HG02610 (cell line): Measurements from ENCODE around the gene UIMC1.
"Not testable (repeated sequence)": the region's sequence is repeated elsewhere in the genome, so short reads cannot be mapped to it uniquely, and the experiment has no call there.

Source experiments
- ATAC-seq: cut with Tn5 transposase; IDR thresholded peaks from one replicate; pipeline ENCODE4 v1.9.1; 2021; ENCODE audit warnings: mild to moderate bottlenecking, moderate library complexity; ENCODE audit not compliant: unreplicated experiment

Gene UIMC1

GRCh38 chr5:177010153-177010552, 3.6 kb upstream of the UIMC1 start:
- no peak for ATAC-seq

DNA sequence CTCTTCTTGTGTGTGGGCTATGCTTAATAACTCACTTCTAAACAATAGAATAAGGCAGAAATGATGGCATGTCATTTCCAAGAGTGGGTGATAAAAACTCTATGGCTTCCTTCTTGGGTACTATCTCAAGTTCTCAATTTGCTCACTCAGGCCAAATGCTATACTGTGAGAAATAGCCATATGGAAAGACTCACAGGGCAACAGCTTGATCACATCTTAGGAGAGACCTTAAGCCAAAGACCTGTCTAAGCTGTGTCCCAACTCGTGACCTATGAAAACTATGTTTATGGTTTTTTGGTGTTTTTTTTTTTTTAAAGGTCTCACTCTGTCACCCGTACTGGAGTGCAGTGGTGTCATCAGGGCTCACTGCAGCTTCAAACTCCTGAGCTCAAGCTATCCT, 2.1 kb upstream of the UIMC1 start:
- no peak for ATAC-seq

DNA sequence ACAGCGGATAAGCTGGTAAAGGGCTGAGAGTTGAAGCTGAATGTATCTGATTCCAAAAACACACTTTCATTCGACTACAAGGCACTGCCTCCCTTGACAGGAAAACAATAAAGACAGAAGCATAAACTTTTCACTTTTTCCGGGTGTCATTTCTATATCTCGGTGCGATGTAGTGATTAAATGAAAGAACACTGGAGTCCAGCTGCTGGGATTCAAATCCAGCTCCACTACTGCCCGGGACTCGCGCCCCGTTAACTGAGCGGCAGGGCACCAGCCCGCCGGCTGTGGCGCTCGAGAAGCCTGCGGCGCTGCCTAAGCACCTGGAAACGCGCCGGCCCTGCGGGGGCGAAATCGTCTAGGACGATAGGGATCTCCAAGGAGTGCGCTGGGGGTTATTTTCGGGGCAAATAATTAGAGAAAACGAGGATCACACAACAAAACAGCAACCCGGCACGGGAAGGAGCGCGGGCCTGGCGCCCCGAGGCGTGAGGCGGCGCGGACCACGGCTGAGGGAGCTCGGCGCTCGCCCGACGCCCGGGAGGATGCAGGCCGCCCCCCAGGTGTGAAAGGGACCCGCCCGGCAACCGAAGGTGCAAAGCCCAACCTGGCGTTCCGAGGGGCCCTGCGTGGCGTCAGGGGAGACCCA, 837 bp downstream of the UIMC1 start:
- ATAC-seq = peak; percentile 57

DNA sequence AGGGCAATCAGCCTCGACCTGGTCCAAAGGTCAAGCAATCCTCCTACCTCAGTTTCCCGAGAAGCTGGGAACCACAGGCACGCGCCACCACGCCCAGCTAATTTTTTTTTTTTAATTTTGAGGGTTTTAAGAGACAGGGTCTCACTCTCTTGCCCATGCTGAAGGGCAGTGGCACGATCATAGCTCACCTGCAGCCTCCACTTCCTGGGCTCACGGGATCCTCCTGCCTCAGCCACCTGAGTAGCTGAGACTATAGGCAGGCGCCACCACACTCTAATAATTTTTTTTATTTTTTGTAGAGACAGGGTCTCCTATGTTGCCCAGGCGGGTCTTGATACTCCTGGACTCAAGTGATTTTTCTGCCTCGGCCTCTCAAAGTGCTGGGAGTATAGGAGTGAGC, 1.6 kb downstream of the UIMC1 start:
- ATAC-seq = no peak

GRCh38 chr5:177003649-177004048, 2.9 kb downstream of the UIMC1 start:
- ATAC-seq = no peak

DNA sequence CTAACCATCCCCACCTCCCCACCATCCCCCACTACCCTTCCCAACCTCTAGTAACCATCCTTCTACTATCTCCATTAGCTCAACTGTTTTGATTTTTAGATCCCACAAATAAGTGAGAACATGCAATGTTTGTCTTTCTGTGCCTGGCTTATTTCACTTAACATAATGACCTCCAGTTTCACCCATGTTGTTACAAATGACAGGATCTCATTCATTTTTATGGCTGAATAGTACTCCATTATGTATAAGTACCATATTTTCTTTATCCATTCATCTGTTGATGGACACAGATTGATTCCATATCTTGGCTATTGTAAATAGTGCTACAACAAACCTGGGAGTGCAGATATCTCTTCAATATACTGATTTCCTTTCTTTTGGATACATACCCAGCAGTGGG, 7.1 kb downstream of the UIMC1 start:
- ATAC-seq = not testable (repeated sequence)

DNA sequence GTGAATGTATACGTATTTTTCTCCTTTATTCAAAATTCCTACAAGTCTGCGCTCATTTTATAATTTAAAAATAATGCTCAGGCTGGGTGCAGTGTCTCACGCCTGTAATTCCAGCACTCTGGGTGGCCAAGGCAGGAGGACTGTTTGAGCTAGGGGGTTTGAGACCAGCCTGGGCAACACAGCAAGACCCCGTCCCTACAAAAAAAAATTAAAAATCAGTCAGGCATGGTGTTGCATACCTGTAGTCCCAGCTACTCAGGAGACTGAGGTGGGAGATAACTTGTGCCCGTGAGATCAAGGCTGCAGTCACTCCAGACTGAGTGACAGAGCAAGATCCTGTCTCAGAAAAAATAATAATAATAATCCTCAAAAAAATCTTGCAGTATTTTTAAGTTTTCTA, 7.8 kb downstream of the UIMC1 start:
- ATAC-seq = no peak

DNA sequence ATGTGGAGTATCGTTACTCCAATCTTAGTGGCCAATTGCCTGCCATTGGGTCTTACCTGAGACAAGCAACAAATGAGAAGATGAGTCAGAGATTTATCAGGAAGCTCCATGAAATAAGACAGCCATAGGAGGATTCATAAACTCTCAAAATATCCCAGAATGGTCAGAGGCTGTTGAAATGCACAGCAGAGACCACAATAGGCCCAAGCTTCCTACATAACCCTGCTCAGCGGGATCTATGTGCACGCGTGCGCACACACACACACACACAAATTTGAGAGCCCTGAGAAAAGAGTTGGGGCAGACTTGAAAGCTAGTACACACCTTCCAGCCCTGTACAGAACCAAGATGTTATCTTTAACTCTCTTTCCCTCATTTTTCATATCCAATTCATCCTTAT, 9.8 kb downstream of the UIMC1 start:
- ATAC-seq = no peak

- no peak for ATAC-seq
Observed at GRCh38 chr5:176995896-176996767, 10.4 kb downstream of the UIMC1 start.

DNA sequence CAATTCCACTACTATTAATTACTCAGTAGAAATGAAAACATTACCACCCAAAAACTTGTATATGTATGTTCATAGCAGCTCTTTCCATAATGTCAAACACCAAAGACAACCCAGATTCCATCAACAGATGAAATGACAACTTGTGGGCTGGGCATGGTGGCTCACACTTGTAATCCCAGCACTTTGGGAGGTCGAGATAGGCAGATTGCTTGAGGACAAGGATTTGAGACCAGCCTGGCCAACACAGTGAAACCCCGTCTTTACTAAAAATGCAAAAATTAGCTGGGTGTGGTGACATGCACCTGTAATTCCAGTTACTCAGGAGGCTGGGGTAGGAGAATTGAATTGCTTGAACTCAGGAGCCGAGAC, 11.5 kb downstream of the UIMC1 start:
- ATAC-seq = no peak

GRCh38 chr5:176994460-176995121, 12.0 kb downstream of the UIMC1 start:
- peak; percentile 62 for ATAC-seq

- ATAC-seq = not testable (repeated sequence)
Observed at GRCh38 chr5:176993081-176993480, 13.5 kb downstream of the UIMC1 start.

DNA sequence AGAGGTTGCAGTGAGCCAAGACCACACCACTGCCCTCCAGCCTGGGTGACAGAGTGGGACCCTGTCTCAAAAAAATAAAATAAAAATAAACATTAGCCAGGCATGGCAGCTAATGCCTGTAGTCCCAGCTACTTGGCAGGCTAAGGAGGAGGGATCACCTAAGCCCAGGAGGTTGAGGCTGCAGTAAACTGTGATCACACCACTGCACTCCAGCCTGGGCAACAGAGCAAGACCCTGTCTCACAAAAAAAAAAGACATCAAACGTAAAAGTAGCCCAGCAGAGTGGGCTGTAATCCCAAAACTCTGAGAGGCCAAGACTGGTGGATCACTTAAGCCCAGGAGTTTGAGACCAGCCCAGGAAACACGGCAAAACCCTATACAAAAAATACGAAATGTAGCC, 19.0 kb downstream of the UIMC1 start:
- ATAC-seq = no peak

GRCh38 chr5:176986280-176986679, 20.3 kb downstream of the UIMC1 start:
- ATAC-seq = no peak

DNA sequence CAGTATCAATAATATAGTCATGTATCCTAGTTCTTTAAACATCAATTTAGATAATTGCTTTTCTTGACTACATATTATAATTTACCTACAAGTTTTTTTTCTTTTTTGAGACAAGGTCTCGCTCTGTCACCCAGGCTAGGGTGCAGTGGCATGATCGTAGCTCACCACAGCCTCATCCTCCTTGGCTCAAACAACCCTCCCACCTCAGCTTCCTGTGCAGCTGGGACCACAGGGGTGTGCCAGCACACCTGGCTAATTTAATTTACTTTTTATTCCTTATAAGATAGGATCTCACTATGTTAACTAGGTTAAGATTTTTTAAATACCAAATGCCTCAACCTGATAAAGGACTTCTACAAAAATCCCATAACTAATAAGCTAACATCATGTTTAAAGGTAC, 21.1 kb downstream of the UIMC1 start:
- no peak for ATAC-seq

DNA sequence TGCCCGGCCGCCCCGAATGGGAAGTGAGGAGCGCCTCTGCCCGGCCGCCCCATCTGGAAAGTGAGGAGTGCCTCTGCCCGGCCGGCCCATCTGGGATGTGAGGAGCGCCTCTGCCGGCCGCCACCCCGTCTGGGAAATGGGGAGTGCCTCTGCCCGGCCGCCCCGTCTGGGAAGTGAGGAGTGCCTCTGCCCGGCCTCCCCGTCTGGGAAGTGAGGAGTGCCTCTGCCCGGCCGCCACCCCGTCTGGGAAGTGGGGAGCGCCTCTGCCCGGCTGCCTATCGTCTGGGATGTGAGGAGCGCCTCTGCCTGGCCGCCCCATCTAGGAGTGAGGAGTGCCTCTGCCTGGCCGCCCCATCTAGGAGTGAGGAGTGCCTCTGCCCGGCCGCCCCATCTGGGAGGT, 22.4 kb downstream of the UIMC1 start:
- ATAC-seq = not testable (repeated sequence)

DNA sequence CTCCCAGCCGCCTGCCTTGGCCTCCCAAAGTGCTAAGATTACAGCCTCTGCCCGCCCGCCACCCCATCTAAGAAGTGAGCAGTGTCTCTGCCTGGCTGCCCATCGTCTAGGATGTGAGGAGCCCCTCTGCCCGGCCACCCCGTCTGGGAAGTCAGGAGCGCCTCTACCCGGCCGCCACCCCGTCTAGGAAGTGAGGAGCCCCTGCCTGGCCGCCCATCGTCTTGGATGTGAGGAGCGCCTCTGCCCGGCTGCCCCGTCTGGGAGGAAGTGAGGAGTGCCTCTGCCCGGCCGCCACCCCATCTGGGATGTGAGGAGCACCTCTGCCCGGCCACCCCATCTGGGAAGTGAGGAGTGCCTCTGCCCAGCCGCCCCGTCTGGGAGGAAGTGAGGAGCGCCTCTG, 23.0 kb downstream of the UIMC1 start:
- ATAC-seq = not testable (repeated sequence)

GRCh38 chr5:176983112-176983511, 23.5 kb downstream of the UIMC1 start:
- ATAC-seq = not testable (repeated sequence)

DNA sequence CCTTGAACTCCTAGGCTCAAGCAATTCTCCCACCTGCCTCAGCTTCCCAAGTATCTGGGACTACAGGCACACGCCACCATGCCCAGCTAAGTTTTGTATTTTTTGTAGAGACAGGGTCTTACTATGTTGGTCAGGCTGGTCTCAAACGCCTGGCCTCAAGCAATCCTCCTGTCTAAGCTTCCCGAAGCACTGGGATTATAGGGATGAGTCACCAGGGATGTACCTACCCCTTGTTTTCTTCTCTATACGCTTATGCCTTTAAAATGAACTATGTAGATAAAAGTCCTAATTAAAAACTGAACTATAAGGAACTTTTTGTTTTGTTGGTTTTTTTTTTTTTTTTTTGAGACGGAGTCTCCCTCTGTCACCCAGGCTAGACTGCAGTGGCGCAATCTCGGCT, 25.8 kb downstream of the UIMC1 start:
- ATAC-seq = no peak

DNA sequence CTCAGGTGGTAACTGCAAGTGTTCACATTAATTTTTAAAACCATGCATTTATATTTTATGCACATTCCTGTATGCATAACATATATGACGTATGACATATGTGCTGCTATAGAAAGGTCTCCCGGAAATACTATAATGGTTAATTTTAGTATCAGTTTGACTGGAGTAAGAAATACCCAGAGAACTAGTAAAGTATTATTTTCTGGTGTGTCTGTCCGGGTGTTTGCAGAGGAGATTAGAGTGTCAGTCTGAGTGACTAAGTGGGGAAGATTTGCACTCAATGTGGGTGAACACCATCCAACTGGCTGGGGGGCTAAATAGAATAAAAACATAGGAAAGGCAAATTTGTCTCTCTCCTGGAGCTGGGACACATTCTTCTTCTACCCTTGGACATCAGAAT, 26.9 kb downstream of the UIMC1 start:
- no peak for ATAC-seq

DNA sequence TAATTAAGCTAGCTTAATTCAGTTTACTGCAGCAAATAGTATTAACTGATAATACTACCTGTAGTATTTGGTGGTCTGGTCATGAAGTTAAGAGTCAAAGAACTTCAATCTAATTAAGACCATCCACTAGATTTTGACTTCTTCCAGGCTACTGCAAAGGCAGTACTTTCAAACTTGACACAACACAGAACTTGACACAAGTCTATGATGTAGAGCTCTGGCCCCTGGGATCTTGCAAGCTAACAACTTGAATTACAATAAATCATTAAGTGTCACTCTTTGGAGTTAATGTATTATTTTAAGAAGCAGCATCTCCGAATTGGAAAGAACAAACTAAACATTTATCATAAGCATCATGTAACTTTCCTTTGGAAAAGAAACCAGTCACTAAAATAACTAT, 40.9 kb downstream of the UIMC1 start:
- no peak for ATAC-seq

- no peak for ATAC-seq
Observed at GRCh38 chr5:176959051-176959450, 47.5 kb downstream of the UIMC1 start.
